ENCODE results near the gene CRYL1. TPM values are rescaled to one million over a fixed set of nuclear protein-coding genes. Genes with fewer than 3 reads are reported as not detected.

The CRYL1 gene
- total RNA-seq, 1 experiment from 2014 or later, result 3.7 TPM

- H3K9ac ChIP-seq (ENCODE audit: extremely low read depth, insufficient read length, low read length), result no peak overlapping the region
- no peak overlapping the region for H2BK5ac ChIP-seq (ENCODE audit: insufficient read length, low read length)
- no peak overlapping the region for H4K5ac ChIP-seq (ENCODE audit: insufficient read length, low read depth, low read length)
- no peak overlapping the region for H3K18ac ChIP-seq (ENCODE audit: insufficient read length, low read depth, low read length)
- no peak overlapping the region for H2BK12ac ChIP-seq (ENCODE audit: insufficient read length, low read depth, low read length)
- H2BK15ac ChIP-seq (ENCODE audit: low read depth, low read length), result no peak overlapping the region
- no peak overlapping the region for H2AFZ ChIP-seq (ENCODE audit: low read length)
- Mint-ChIP-seq H3K27me3 (ENCODE audit: low read depth) (no peaks in the 10 kb centered on the region; the same call in none of the 2 replicates), H3K4me1 (no peaks in the 10 kb centered on the region), H3K4me3 (no peak overlapping the region), H3K9me3 (peaks cover 0 to 2% of the 10 kb centered on the region in 2 experiments; a peak in 1 of 5 replicates), H3K36me3 (ENCODE audit: insufficient read depth in 1 of 3, low read depth in 3 of 3) (no peaks in the 10 kb centered on the region; a peak in 1 of 7 replicates), H3K27ac (0 out of 7 replicates have a peak overlapping the region, but pooled peaks of 1 of the 3 experiments have one; percentile 23)
- H4K91ac ChIP-seq (ENCODE audit: insufficient read length, low read depth, low read length), result no peak overlapping the region
- DNase-seq, result no peak
- no peak overlapping the region for H3K14ac ChIP-seq (ENCODE audit: insufficient read depth, low read length)
- no peak overlapping the region for H3K23ac ChIP-seq (ENCODE audit: insufficient read length, low read depth, low read length)
- no peak overlapping the region for H2BK20ac ChIP-seq (ENCODE audit: low read depth, low read length, poor library complexity, severe bottlenecking)
- no peaks in the 10 kb centered on the region for H3K4me1 ChIP-seq (ENCODE audit: insufficient read depth, low read length)
- no peak overlapping the region for H3K27ac ChIP-seq (ENCODE audit: insufficient read length, low read depth, low read length)
- no peaks in the 10 kb centered on the region for H3K79me2 ChIP-seq (ENCODE audit: insufficient read depth, low read length)
- H3K27me3 ChIP-seq (ENCODE audit: insufficient read depth, low read length), result no peaks in the 10 kb centered on the region
- H4K20me1 ChIP-seq (ENCODE audit: control insufficient read depth, insufficient read depth, insufficient read length), result no peaks in the 10 kb centered on the region
- no peak overlapping the region for H3K4ac ChIP-seq (ENCODE audit: low read depth, low read length)
- WGBS (ENCODE audit: extremely low coverage, insufficient read length, low lambda C conversion rate), result no CpG with 5 or more reads among the region's 26 CpGs
- TF ChIP-seq, protein P1, sequence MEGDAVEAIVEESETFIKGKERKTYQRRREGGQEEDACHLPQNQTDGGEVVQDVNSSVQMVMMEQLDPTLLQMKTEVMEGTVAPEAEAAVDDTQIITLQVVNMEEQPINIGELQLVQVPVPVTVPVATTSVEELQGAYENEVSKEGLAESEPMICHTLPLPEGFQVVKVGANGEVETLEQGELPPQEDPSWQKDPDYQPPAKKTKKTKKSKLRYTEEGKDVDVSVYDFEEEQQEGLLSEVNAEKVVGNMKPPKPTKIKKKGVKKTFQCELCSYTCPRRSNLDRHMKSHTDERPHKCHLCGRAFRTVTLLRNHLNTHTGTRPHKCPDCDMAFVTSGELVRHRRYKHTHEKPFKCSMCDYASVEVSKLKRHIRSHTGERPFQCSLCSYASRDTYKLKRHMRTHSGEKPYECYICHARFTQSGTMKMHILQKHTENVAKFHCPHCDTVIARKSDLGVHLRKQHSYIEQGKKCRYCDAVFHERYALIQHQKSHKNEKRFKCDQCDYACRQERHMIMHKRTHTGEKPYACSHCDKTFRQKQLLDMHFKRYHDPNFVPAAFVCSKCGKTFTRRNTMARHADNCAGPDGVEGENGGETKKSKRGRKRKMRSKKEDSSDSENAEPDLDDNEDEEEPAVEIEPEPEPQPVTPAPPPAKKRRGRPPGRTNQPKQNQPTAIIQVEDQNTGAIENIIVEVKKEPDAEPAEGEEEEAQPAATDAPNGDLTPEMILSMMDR (conservative IDR thresholded peaks at IDR 0.05), result no peak
- no peaks in the 10 kb centered on the region for H3K23me2 ChIP-seq (ENCODE audit: insufficient read length, low read depth, low read length, poor library complexity, severe bottlenecking)
- no peak overlapping the region for H3K56ac ChIP-seq (ENCODE audit: insufficient read length, low read depth, low read length)
- H2AK5ac ChIP-seq (ENCODE audit: insufficient read length, low read length), result no peak overlapping the region
- no peak overlapping the region for H2BK120ac ChIP-seq (ENCODE audit: low read depth, low read length, poor library complexity, severe bottlenecking)
- H3K9me3 ChIP-seq (ENCODE audit: control insufficient read depth, low read depth, low read length), result no peaks in the 10 kb centered on the region
- no peak overlapping the region for H3K4me2 ChIP-seq (ENCODE audit: insufficient read depth, insufficient read length, low read length)
- H4K8ac ChIP-seq (replicated peaks; ENCODE audit: insufficient read length, low read depth, low read length), result no peak overlapping the region
- H3K79me1 ChIP-seq (ENCODE audit: insufficient read depth, low read depth, low read length, poor library complexity, severe bottlenecking), result no peaks in the 10 kb centered on the region
- H3T11ph ChIP-seq (ENCODE audit: low read length), result no peak overlapping the region
Measured at GRCh38 chr13:20395061-20395916, 130.4 kb downstream of the CRYL1 start.
